Measurements from ENCODE around the gene EDEM3.

GRCh38 chr1:184724843-184725242, 29.8 kb downstream of the EDEM3 start:
- TF ChIP-seq CTCF (IDR thresholded peaks at IDR 0.05): no peak
- no peak for TF ChIP-seq POLR2A (IDR thresholded peaks at IDR 0.05)

Data from transverse colon (tissue), 3 donors.